ENCODE measurements around the gene BRINP3.
"Not testable (repeated sequence)": the region's sequence is repeated elsewhere in the genome, so short reads cannot be mapped to it uniquely, and the experiment has no call there.

Gene BRINP3

DNA sequence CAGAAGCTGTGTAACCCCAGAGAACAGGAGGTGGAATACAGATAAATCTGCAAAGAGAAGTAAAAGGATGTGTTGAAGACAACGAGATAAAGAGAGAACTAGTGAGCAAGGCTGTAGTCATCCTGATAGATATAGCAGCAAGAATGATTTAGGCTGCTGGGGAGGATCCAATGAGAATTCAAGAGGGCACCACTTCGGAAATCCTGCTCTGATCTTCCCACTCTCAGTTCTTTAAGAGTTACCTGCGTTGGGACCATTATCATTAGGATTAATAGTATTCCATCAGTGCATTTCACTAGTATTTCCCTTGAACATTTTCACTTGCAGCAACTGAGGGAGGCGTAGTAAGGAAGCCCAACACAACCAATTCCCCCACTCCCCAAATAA is at the start of gene BRINP3:
TSS of gene BRINP3 (minus strand) at position 103 of the 387 bp plus-strand sequence.
- DNase-seq, result no peak

DNA sequence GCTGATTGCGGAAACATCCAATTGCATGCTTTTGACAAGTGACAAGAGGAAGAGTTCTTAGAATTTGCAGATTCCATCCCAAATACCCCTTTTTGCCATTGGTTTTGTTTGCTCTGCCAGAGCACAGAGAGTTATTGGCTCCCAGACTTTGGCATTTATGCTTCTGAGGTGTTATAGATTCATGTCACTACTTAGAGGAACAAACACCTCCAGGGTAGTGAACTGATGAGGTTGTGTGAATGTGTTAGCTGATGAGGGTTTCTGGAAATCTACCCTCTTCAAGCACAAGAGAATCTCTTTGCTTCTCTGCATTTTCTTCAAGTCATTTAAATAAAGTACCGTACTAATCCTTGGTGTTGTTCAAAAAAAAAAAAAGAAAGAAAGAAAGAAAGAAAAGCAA is 33.9 kb upstream of the BRINP3 start:
- DNase-seq, result no peak

DNA sequence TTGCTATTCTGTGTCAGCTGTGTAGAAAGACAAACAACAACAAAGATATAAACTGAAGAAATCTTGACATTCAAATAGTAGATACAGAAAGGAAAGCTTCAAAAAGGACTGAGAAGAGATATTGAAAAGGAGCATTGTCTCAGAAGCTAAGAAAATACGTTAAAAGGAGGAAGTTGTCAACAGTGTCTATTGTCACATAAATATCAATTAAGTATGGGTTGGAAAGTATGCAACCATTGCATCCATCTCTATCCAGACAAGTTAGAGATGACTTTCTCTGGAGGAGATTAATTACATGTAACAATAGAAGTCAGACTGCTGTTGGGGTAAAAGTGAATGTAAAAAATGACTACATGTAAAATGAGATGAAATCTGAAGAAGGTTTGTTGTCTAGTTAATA is 29.7 kb upstream of the BRINP3 start:
- no peak for DNase-seq

DNA sequence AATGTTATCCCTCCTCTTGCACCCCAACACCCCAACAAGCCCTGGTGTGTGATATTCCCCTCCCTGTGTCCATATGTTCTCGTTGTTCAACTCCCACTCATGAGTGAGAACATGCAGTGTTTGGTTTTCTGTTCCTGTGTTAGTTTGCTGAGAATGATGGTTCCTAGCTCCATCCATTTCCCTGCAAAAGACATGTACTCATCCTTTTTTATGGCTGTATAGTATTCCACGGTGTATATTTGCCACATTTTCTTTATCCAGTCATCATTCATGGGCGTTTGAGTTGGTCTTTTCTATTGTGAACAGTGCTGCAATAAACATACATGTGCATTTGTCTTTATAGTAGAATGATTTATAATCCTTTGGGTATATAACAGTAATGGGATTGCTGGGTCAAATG is 26.9 kb upstream of the BRINP3 start:
- not testable (repeated sequence) for DNase-seq

DNA sequence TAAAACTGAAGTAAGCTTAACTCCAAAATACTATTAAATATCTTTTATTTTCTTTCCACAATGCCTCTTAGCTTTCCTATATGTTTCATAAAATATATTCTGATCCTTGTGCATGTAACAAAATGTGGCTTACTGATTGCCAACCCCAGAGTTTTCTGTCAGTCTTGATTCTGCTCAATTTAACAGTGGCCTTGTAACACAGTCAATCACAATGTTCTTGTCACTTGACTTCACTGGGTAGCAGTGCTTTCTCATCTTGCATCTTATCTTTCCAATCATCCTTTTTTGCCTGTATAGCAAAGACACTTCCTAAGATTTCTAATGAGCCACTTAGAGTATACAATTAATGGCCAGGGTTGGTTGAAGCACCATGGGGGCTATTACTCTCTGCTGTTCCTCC is 19.9 kb upstream of the BRINP3 start:
- DNase-seq, result no peak

DNA sequence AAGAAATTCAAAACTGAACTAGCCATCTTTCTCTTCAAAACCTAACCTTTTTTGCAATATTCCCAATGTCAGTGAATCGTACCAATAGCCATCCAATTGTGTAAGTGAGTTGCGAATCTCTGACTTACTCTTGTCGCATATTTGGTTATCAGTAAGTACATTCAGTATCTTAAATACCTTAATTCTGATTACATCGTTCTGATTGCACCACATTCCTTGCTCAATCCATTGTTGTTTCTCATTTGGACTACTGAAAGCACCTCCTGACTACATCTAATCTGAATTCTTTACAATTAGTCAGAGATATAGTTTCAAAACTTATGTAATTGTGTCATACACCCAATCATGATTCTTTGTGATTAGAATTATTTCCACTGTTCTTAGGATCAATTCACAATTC is 16.8 kb upstream of the BRINP3 start:
- DNase-seq, result no peak

DNA sequence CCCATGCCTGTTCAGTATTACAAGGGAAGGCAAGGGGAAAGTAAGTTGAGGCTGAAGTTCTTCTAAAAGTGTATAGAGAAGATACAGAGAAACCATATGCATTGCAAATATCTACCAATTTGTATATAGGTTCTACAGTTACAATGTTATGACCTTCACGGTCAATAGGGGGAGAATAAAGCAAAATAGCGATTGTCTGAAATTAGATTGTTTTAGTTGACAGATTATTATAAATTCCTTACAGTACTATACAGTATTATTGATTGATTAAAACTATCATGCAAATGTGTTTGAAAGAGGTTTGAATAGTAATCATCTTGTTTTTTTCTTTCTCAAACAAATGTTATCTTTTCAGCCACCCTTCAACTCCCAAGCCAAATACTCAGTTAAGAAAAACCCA is 13.7 kb upstream of the BRINP3 start:
- no peak for DNase-seq

DNA sequence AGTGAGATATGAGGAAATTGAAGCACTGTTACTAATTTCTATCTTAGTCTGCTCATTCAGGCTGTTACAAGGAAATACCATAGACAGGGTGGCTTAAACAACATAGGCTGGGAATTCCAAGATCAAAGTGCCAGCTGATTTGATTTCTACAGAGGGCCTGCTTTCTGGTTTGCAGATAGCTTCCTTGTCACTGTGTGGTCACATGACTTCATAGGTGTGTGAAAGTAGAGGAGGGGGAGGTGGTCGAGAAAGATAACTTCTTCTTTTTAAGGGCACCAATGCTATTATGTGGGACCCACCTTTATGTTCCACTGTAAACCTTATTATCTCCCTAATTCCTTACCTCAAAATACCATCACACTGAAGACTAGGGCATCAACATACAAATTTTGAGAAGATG is 6.4 kb upstream of the BRINP3 start:
- DNase-seq, result no peak

DNA sequence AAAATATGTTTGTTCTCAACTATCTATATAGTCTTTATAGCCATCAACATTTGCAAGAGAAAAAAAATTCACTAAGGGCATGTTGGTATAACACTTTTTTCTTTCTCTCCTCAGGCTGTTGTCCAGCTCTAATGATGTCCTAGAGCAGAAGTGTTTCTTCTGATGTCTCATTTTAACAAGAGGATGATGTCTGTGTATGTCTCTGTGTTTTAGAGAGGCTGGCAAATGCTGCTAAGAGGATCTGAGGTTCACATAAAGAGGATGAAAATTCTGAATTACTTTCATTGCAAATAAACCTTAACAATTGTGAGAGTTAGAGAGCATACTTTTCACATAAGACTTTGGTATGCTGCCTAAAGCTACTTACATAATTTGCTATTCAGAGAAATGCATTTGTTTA is 2.6 kb upstream of the BRINP3 start:
- no peak for DNase-seq

DNA sequence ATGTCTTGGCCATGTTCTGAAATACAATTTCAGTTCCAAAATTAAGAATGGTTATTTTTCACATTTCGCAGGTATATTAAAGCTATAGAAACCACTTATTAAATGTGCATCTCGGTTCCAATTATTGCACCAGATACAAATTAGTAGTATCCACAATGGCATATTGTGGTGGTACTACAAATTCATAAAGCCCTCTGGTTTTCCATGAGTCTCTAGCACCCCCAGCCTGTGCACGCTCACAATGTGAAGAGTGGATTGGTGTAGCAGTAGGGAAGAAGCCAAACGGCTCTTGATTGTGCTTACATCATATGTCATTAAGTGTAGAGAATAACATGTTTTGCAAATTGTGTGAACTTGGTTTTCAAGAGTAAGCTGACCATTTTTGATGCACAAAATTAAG is 1.9 kb upstream of the BRINP3 start:
- peak in 1 of 3 experiments; percentile 30 for DNase-seq

DNA sequence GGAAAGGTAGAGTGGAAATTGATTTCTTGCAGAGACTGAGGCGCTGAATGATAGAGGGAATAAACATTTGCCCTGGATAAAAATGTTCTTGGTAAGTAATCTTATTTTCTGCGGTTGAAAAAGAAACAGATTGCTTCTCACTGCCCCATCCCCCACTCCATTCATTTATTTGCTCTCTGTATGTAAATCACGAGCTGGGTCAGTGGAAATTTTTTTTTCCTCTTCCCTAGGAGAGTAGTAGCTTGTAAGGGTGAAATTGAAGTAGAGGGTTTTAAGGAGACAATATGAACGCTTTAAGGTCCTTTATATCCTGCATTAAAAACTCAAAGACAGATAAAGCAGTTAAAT is 1.4 kb upstream of the BRINP3 start:
- DNase-seq, result peak in 2 of 3 experiments; percentile 31 to 47

DNA sequence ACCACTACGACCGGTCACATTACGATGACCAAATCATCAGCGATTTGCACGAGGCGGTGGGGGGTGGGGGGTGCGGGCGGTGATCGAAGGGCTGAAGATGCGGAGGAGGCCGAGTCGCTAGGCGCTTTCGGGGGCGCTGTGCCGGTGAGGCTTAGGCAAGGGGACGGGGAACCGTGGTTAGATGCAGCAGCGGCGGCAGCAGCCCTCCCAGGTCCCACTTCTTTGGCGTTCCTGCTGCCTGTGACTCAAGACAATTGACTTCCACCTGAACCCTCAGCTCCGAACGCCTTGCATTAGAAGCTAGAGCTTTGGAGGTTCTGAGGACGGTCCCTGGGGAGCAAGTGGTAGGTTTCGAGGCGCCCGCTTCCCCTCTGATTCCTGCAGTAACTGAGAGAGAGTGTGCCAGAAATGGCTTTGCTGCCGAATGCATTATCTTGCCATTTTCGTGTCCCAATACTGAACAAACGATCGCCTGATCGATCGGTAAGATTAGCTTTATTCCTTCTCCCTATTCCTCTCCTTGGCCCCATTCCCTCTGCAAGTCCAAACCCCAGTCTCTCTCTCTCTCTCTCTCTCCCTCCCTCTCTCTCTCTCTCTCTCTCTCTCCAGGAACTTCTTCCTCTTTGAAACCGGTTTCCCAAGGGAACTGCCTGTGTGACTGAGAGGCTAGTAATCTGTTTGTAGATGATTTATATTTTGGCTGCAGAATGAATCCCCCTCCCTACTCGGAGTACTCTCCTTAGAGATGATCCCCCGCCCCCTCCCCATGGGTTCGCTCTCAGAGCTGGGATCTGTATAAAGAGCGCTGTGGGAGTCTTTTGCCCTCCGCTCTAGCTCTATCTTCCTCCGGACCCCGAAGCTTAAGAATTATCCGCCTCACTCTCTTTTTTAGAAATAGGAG is 735 bp upstream of the BRINP3 start:
- peak in 2 of 3 experiments; percentile 45 to 64 for DNase-seq

DNA sequence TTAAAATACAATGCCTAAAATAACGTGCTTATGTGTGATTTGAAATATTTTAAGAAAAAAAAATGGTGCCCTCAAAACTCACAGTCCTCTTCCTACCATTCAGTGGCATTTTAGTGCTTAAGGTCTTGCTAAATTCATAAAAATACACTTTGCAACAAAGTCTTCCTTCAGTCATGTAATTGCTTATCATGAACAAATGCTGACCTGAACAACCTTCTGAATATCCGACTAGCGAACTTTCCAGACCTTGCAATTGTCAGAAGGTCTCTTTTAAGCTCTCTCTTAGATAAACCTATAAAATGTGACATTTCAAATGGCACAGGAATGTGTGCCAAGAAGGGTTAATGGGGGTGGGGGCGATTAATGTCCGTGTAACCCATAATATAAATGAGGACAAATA is 858 bp downstream of the BRINP3 start:
- no peak for DNase-seq

DNA sequence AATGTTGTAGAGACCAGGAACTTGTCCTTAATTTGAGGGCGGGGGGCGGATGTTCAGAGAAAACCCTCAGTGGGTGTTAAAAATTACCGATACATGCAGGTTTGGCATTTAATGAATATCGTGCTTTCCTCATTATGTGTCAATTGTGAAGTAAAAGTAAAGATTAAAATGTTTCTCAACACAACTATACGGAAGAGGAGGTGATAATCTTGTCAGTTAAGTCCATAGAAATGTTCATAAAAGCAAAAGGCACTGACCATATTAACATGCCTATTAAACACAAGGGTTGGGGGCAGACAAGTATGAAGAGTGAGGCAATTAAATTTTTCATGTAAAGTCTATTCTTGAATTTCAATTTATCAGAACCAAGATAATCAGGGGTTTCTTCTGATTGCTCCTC is 1.3 kb downstream of the BRINP3 start:
- DNase-seq, result no peak

DNA sequence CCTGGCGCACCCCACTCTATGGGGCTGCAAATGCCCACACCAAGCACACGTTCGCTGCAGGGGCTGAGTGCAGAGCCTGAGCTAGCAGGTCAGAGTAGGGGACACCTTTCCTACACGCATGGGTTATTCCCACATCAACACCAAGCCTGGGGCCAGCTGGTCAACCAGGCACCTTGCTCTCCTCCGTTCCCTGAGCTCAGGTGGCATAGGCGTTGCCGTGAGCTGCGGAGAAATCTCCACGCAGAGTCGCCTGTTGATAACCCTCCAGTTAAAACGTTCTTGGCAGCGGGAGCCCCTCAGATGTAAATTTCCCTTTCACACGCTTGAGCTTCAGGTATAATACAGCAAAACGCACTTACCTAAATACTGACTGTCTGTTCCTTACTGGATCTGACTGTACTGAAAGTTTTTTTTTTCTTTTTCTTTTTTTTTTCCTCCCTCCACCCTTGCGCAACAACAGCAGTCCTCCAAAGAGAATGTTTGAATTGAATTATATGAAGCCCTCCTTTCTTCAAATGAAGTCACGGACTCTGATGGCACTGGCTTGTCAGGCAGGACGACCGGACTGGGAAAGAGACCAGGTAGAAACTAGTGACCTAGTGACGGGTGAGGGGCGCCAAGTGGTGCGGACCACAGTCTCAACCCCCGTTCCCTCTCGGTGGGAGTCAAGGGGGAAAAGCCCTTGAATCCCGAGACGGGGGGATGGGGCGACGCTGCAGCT is 2.1 kb downstream of the BRINP3 start:
- DNase-seq, result no peak

DNA sequence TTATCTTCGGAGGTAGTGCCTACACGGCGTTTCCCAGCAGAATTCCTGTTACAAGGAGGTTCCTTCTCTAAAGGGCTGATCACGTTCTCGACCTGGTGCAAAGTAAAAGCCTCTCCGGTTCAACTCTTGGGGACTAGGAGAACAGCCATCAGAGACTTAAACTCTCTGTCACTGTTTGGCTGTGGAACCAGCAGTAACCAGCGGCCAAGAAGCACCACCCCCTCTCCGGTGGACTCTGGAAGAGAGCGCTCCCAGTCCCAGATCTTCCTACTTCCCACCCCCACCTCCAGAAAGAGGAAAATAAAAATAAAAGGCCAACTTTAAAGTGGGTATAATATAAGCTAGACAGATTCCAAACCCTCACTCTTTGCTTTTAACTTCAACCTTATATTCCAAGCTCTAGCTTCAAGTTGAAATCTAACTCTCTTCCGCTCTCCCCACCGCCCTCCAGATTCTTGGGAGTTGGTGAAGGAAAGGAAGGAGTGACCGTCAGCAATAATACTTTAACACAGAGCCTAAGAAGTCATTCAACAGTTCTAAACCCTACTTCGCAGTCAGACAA is 2.9 kb downstream of the BRINP3 start:
- no peak for DNase-seq

DNA sequence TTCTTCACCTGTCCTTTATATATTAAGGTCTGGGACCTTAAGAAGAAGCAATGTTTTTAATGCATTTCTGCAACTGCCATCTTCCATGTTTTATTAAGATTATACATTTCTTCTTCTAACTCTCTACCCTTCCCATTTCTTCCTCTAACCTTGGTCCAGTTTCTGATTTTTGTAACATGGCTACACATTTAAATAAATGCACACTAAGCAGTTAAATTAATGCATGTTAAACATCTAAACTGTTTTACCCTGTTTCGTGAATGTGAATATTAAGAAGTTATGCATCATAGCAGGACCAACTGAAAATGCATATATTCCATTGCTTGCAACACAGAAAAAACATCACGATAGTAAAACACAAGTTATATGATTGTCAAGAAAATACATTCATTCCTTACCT is 3.7 kb downstream of the BRINP3 start:
- no peak for DNase-seq

DNA sequence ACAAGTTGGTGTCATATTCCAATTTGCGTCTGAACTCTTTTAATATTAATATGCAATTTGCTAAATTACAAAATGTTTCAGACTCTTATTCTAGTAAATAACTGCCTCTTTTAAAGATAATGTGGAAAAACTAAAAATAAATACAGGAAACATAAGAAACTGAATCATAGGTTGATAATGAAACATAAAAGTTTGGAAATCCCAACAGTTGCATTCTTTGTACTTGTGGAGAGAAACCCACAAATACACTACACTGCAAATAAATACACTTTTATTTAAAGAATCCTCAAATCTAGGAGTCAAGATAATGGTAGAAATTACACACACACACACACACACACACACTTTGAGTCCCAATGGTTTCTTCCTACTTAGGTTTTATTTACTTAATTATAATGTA is 5.2 kb downstream of the BRINP3 start:
- DNase-seq, result no peak

DNA sequence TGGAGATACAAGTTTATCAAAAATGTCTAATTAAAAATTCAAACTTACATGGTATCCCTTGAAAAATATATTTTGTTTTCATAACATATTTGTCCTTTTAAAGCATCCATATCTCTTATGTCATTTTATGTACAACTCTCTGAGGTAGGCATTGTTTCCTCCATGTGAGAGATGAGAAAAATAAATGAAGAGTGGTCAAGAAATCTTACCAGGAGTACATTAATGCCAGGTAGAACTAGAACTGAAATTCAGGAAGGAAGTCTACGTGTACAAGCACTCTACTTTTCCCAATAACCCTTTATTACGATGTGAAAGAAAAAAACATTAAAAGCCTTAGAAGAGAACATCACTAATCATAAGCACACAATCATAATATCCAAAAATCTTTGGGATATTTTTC is 5.6 kb downstream of the BRINP3 start:
- DNase-seq, result no peak

DNA sequence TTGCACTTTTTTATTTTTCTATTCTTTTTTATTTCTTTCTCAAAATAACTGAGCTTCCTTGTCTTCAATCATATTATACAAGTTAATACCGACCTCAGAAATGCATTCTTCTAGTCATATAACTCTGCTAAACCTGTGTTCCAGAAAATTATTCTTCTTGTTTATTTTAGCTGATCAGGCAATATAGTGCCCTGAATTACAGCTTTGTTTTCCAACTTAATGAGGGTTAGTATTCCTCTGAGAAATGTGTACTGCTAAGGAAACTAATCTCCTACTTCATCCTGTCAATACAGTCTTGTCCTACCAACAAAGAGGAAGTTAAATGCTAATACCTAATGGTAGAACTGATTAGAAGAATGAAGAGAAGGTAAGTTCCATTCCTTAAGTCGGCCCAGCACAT is 13.0 kb downstream of the BRINP3 start:
- no peak for DNase-seq

DNA sequence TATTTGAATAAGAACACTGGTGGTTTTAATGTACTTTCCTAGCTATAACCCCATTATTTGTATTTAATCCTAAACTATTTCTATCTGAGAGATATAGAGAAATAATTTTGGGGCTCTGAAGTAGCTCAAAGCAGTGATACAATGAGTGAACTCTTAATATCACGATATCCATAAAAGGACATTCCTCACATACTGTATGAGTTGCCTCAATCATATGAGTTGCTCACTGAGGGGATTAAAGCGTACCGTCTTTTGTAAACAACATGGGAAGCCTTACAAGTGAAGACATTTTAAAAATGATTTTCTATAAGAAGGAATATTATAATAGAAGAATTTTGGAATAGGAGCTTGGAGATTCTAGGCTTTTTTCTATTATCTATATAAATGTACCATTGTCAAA is 21.5 kb downstream of the BRINP3 start:
- DNase-seq, result no peak

DNA sequence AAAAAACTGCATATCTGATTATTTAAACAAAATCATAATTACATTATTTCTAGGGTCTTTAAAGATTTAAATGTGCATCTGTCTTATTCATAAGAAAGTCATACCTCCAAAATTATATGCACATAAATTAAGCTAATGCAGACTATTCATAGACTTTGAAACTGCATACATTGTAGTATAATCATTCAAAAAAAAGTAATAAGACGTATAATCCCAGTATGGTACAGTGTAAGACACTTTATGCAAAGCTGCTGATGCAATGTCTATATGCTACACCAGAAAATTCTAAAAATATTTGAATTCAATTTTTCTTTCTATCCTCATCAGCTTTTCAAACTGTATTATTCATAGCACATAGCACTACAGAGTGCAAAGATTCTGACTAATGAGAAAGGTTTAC is 22.0 kb downstream of the BRINP3 start:
- DNase-seq, result no peak

DNA sequence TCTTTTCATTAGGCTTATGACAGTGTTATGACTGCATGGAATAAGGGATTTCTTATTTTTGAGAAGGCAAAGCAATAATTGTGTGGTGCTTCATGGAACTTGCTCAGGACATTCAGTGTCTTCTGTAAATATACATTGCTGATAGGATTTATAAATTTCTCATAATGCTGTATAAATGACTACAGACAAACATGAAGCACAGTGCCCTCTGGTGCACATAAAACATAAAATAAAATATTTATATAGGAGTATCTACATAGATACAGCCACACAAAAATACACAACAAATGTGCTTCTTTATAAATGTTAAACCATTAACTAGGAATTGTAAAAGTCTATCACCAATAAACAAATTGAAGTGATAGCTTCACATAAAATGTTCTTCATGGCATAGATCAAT is 24.1 kb downstream of the BRINP3 start:
- no peak for DNase-seq

DNA sequence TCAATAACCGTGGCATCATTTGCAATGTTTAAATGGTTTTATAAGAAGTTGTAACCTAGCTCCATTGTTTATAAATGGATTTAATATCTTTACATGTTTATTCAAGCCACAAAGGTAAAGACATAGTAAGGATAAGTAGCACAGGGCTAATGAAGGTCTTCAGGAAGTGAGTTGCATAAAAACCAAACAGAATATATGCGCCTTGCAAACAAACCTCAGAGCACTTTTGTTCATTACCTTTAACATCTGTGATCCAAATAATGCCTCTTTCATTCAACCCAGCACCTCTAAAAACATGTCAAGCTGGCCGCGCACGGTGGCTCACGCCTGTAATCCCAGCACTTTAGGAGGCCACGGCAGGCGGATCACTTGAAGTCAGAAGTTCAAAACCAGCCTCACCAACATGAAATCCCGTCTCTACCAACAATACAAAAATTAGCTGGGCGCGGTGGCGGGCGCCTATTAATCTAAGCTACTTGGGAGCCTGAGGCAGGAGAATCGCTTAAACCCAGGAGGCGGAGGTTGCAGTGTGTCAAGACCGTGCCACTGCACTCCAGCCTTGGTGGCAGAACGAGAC is 25.3 kb downstream of the BRINP3 start:
- DNase-seq, result peak in 2 of 3 experiments; percentile 12 to 43

Data from NCI-H1417 (cell line).